Measurements from ENCODE around the gene SETX.

The SETX gene

DNA sequence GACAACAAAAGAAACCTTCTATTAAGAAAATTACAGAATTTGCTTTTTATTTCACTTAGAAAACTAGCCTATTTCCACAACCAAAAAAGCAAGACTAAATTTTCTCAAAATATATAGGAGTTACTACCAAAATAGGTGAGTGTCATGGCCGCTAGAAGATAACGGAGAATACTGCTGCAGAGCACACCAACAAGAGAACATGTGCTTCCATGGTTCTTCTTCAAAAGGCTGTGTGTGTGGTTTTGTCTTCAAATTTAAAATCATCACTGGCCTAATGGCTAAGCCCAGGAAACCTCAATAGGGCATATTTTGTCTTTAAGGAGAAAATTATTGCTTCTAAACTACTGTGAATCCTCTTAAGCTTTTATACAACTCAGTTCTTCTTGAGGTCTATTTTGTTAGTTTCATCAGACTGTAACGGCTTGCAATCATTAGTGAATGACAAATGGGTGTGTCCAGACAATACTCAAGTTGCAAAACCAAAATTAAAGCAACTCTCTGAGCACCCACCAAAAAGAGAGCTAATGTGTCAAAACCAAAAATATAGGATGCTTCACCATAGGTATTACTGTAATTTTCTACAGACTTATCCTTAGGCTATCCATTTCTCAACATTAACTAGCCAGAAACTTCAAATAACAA is 3.3 kb downstream of the SETX start:
- DNase-seq, result no peak

- DNase-seq, result no peak
These were observed 3.9 kb downstream of the SETX start for GRCh38 chr9:132350861-132351315.

GRCh38 chr9:132348676-132349075 is 6.1 kb downstream of the SETX start:
- no peak for DNase-seq

DNA sequence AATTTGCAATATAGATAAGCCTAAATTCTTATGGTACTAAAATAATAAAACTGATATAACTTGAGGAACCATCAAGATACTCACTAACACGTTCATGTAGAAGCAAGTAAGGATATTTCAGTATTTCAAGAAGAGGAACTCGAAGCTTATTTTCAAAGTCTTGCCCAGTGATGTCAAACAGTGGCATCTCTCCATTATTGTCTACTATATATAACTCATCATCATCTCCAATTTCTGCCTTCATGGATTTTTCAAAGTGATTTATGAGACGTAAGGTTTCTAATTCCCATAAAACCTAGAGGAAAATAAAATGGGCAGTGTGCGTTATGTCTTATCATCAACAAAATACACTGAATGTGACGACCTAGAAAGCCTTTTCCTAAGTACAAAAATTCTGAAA is 8.6 kb downstream of the SETX start:
- no peak for DNase-seq

DNA sequence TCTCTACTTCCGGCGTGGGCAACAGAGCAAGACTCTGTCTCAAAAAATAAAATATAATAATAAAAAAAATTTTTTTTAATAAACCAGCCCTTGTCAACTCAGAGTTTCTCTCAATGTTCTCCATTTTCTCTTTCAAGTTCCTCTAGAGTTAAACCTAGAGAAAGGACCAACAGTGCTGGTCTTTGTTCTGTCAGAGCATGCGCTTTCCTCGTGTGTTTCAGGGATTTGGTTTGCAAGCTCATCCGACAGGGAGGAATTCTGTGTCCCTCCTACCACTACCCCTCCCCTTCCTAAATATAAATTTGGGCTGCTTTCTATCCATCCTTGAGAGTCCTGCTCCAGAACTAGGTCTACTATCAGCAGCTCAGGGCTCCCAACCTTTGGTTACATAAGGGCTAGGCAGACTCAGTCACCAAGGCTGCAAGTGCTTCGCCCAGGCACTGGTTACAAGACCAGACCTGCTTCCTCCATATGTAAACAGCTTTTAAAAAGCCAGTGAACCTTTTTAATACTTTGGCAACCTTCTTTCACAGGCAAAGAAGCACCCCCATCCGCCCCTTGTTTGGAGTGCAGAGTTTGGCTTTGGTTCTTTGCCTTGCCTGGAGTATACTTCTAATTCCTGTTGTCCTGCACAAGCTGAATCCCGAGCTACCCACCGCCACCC is 13.5 kb downstream of the SETX start:
- DNase-seq, result no peak

GRCh38 chr9:132334364-132334763 is 20.4 kb downstream of the SETX start:
- DNase-seq, result no peak

DNA sequence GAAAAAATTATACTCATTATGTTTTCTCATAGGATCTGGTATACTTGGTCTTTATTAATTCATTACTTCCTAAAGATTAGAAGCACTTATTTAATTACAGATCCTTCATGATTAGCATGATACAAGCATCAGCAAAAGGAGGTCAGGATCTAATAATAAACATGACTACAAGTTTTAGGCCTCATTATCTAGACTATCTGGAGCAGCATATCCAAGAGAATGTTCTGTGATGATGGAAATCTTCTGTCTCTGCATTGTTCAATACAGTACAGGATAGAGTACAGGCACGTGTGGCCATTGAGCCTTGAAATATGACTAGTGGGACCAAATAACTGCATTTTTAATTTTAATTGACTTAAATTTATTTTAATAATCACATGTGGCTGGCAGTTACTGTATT is 21.2 kb downstream of the SETX start:
- no peak for DNase-seq

GRCh38 chr9:132328580-132328979 is 26.2 kb downstream of the SETX start:
- DNase-seq, result no peak

- no peak for DNase-seq
These were observed 27.2 kb downstream of the SETX start for GRCh38 chr9:132327537-132327936.

DNA sequence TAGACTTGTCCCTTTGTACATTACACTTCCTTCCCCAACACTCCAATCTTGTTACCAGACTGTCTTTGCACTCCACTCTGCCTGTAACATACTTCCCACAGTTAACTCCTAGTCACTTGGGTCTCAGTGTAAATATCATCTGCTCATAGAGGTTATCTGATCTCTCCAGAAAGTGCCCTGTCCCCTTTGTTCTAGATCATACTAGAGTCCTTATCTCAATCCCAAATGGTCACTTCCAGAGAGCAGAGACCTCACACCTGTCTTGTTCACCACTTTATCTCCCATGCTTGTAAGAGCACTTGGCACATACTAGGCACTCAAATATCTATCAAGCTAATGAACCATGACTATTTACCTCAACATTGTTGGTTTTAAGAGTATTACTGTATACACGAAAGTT is 30.4 kb downstream of the SETX start:
- no peak for DNase-seq

DNA sequence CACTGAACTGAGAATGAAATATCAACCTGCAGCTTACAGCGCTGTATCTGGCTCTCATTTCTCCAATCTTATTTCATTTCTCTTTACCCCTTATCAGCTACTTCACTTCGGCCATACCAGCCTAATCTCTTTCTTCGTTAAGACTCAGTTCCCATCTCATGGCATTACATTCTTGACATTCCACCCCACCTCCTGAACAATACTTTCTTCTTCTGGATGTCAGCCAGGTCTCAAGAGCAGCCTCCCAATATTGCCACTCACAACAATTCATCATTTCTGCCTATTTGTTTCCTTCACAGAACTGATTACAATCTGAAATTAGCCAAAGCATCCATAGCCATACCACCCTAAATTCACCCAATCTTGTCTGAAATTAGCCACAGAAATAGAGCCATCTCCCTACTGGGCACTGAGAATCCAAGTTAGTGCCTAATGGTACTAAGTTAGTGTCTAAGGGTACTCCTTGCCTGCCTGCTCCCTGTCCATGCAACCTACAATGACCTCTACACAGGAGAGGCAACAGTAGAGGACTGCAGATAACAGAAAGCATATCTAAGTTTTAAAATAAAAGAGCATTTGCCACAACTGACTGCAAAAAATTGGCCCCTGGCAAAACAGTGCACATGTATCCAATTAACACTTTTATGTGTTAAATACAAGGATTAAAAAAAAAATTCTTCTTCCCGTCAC is 35.2 kb downstream of the SETX start:
- DNase-seq, result no peak

GRCh38 chr9:132312873-132313272 is 41.9 kb downstream of the SETX start:
- DNase-seq, result no peak

- no peak for DNase-seq
These were observed 42.4 kb downstream of the SETX start for GRCh38 chr9:132312426-132312825.

DNA sequence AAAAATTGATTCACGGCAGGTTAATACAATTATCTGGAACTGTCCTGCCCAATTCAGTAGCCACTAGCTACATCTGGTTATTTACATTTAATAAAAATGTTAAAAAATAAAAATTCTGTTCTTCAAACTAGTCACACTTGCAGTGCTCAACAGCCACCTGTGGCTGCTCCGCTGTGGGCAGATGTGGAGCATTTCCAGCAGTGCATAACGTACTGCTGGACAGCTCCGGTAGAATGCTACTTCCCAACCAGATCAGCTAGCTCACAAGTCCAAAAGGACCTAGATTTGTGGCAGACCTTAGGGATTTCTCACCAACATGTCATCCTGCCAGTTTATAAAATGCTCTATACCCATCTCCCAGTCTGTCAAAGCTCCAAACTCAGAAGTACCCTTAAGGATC is 42.8 kb downstream of the SETX start:
- DNase-seq, result no peak

GRCh38 chr9:132309056-132309455 is 45.7 kb downstream of the SETX start:
- no peak for DNase-seq

DNA sequence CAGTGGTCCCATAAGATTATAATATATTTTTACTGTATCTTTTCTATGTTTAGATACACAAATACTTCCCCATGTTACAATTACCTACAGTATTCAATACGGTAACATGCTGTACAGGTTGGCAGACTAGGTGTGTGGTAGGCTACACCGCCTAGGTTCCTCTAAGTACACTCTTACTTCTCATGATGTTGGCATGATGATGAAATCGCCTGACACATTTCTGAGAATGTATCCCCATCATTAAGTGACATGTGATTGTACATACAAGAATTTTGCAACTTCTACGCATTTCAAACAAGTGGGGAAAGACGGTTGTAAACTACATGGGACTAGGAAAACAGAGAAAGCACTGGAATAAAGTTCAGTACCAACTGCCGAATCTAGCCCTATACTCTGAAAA is 53.3 kb downstream of the SETX start:
- no peak for DNase-seq

DNA sequence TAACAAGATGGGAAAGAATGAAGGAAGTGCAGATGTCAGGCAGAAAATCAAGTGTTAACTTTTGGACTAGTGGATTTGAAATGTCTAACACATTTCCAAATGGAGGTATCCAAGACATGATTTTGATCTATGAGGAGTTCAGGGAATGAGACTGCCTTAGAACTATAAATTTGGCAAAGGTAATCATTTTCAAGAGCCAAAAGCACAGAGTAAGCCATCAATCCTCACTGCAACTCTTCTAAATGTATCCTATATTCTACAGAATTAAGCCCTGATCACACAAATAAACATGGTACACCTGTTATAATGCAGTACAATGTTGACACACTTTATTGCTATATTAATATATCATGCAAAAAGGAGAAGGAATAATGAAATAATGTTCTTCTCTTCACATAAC is 55.6 kb downstream of the SETX start:
- DNase-seq, result no peak

DNA sequence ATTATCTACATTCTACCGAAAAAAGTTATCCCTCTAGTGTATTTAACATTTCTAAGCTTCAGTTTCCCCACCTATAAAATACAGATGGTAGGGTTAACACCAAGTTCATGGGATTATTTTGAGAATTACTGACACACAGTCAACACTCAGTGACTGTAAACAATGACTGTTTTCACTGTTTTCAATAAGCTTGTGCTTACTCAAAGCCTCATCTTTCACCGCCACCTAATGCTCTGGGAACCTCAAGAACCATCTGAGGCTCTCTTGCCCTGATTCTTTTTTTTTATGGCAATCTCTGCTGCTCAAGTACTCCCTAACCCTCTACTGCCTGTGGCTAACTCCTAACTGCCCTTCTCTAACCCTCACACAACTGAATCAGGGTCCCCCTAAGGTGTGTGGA is 59.6 kb downstream of the SETX start:
- no peak for DNase-seq

- DNase-seq, result no peak
These were observed 61.6 kb downstream of the SETX start for GRCh38 chr9:132293145-132293721.

DNA sequence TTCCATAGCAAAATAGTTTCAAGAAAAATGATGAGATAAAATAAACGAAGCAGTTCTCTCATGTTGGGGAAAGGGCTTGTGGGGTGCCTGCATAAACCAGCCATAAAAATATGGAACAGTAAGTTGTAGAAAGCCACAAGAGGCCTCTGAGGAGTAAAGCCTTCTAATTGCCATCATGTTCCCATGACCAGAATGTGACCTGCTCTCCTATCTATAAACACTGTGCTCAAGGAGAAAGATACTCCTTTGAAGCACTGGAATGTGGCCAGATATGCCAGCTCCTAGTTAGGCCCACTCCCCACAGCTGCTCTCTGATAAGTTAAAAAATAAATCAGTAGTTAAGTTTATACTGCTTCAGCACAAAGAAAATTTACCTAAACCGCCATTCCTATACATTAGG is 65.8 kb downstream of the SETX start:
- DNase-seq, result no peak

- DNase-seq, result peak; percentile 61
These were observed 66.4 kb downstream of the SETX start for GRCh38 chr9:132288361-132288760.

DNA sequence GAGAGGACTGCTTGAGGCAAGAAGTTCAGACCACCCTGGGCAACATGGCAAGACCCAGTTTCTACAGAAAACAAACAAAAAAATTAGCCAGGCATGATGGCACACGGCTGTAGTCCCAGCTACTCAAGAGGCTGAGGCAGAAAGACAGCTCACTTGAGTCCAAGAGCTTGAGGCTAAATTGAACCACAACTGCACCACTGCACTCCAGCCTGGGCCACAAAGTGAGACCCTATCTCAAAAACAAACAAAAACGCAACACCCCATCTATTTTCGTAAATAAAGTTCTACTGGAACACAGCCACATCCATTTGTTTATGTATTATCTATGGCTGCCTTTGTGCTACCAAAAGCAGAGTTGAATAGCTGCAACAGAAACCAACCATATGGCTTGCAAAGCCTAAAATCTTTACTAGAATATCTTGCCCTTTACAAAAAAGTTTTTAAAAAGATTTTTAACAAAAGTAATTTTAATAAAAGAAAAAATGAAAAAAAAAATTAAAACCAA is 67.5 kb downstream of the SETX start:
- no peak for DNase-seq

DNA sequence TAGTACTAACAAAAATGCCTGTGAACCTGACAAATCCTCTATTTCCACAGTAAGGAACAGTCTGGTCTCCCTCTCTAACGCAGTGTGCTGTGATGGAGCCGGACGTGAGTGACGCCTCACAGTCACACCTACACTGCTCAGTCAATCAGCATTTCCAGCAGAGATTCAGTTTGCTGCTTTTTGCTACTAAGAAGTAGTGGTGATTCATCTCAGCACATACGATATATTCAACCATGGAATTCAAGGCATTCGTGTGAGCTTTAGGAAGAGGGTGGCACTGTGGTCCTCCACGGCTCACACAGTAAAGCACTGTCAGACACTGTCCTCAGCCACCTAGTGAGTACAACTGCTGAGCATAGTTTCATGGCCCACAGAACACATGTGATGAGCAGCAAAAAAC is 70.9 kb downstream of the SETX start:
- DNase-seq, result peak; percentile 46

GRCh38 chr9:132283165-132283564 is 71.6 kb downstream of the SETX start:
- no peak for DNase-seq

Measured in fibroblast of skin of right quadriceps (primary cell).